AG04450 (cell line): Measurements from ENCODE around the gene PAX6. TPM values are rescaled to one million over a fixed set of nuclear protein-coding genes. Genes with fewer than 3 reads are reported as not detected.

ENCODE experiments used
- CTCF ChIA-PET: fragments of 300-600, 350-600 bp; formaldehyde crosslinking; extraction: SDS; loops from one replicate; lab custom pipeline; 2022; ENCODE audit warnings: antibody characterized with exemption, inconsistent platforms; lab: Charles Lee
- POLR2A ChIA-PET: fragments of 350-600 bp; formaldehyde crosslinking; extraction: SDS; loops from one replicate; lab custom pipeline; 2021; ENCODE audit warnings: antibody characterized with exemption, inconsistent platforms; lab: Yijun Ruan, JAX
- DNase-seq: peaks from one replicate; pipeline ENCODE4 v3.0.0-alpha.2; 2011; ENCODE audit warnings: low read depth, low spot score
- H3K27ac ChIP-seq: one replicate; pipeline ENCODE4 v1.5.1; 2012; ENCODE audit warnings: low read depth, low read length, control low read depth
- H3K27me3 ChIP-seq: one replicate; pipeline ENCODE4 v1.6.0; 2012; ENCODE audit warnings: low read length; ENCODE audit not compliant: control insufficient read depth, insufficient read depth
- H3K4me3 ChIP-seq: 2 replicates; pipeline ENCODE4 v1.5.1; 2011; ENCODE audit warnings: mild to moderate bottlenecking, low read depth, low read length, control low read depth
- H3K9me3 ChIP-seq: 2 replicates; pipeline ENCODE4 v1.5.1; 2012; ENCODE audit warnings: low read length; ENCODE audit not compliant: control insufficient read depth, insufficient read depth
- CTCF ChIP-seq: IDR thresholded peaks from 2 replicates; pipeline ENCODE4 v1.5.1; 2011; ENCODE audit warnings: low read depth, low read length, control low read depth, inconsistent platforms
- polyA plus RNA-seq: library from polyadenylated mRNA; depleted of rRNA; stranded (reverse); fragments of >200 nt; gene quantifications from 2 replicates; pipeline ENCODE4 v1.2.3, GENCODE V29; 2011

The PAX6 gene
- polyA plus RNA-seq, 1 experiment = not detected

- no peak for DNase-seq
- ChIA-PET CTCF (interaction anchor here (1.3 kb wide), 1 partner anchor 22 kb away, joined by 3 read pairs; no protein-coding TSS in a partner anchor), POLR2A (no interaction called here)
- TF ChIP-seq CTCF = no peak
- Histone ChIP-seq H3K27me3 (peaks cover 2% of the 10 kb centered on the region), H3K27ac (no peak overlapping the region), H3K9me3 (no peaks in the 10 kb centered on the region), H3K4me3 (no peak overlapping the region)
Measured at GRCh38 chr11:31847761-31848160, 36.6 kb upstream of the PAX6 start.

GRCh38 chr11:31845331-31845730 is 34.2 kb upstream of the PAX6 start:
- ChIA-PET CTCF (no interaction called here), POLR2A (no interaction called here)
- TF ChIP-seq CTCF = no peak
- peaks cover 7% of the 10 kb centered on the region for H3K27me3 ChIP-seq
- DNase-seq = no peak
- H3K4me3 ChIP-seq = no peak overlapping the region
- H3K9me3 ChIP-seq = no peaks in the 10 kb centered on the region
- H3K27ac ChIP-seq = no peak overlapping the region

DNA sequence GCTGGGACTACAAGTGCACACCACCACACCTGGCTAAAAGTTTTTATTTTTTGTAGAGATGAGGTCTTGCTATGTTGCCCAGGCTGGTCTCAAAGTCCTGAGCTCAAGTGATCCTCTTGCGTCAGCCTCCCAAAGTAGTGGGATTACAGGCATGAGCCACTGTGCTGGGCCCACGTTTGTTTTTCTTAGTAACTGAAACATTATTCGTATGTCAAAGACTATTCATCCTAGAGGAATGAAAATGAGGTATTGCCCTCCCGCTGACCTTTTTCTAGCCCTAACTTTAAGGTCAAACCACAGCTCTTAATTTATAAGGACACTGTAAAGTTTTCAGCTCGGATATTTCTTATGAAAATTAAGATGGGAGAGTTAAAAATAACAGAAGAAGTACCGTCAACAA is 33.2 kb upstream of the PAX6 start:
- Histone ChIP-seq H3K9me3 (no peaks in the 10 kb centered on the region), H3K4me3 (no peak overlapping the region), H3K27ac (no peak overlapping the region), H3K27me3 (peaks cover 8% of the 10 kb centered on the region)
- TF ChIP-seq CTCF = no peak
- no peak for DNase-seq
- ChIA-PET CTCF (interaction anchor here (1.5 kb wide), 1 partner anchor 114 kb away, joined by 6 read pairs; no protein-coding TSS in a partner anchor), POLR2A (no interaction called here)

- CTCF ChIA-PET = no interaction called here
- Histone ChIP-seq H3K4me3 (no peak overlapping the region), H3K9me3 (no peaks in the 10 kb centered on the region), H3K27me3 (peaks cover 12% of the 10 kb centered on the region), H3K27ac (no peak overlapping the region)
- no peak for TF ChIP-seq CTCF
- no peak for DNase-seq
- POLR2A ChIA-PET = no interaction called here
Measured at GRCh38 chr11:31841435-31841834, 30.3 kb upstream of the PAX6 start.

GRCh38 chr11:31834237-31834636 is 23.1 kb upstream of the PAX6 start:
- Histone ChIP-seq H3K9me3 (no peaks in the 10 kb centered on the region), H3K4me3 (no peak overlapping the region), H3K27ac (no peak overlapping the region), H3K27me3 (peaks cover 39% of the 10 kb centered on the region)
- no peak for DNase-seq
- ChIA-PET CTCF (interaction anchor here (1.3 kb wide), 1 partner anchor 124 kb away, joined by 3 read pairs; no protein-coding TSS in a partner anchor), POLR2A (no interaction called here)
- TF ChIP-seq CTCF = no peak
